Astrocyte (in vitro differentiated cells and primary cell): ENCODE data around the gene SLC12A5.
"Not testable (repeated sequence)": the region's sequence is repeated elsewhere in the genome, so short reads cannot be mapped to it uniquely, and the experiment has no call there.

ENCODE experiments used
- EZH2 ChIP-seq: IDR thresholded peaks from 2 replicates; pipeline ENCODE4 v1.6.1; 2012; ENCODE audit warnings: mild to moderate bottlenecking, low read length, inconsistent platforms; ENCODE audit not compliant: insufficient read depth
- TF ChIP-seq, protein P1 (sequence below): IDR thresholded peaks from 2 replicates; pipeline ENCODE4 v1.5.1; 2011; ENCODE audit warnings: low read depth, mild to moderate bottlenecking, inconsistent platforms, low read length, moderate library complexity; ENCODE audit not compliant: insufficient read depth

DNA sequence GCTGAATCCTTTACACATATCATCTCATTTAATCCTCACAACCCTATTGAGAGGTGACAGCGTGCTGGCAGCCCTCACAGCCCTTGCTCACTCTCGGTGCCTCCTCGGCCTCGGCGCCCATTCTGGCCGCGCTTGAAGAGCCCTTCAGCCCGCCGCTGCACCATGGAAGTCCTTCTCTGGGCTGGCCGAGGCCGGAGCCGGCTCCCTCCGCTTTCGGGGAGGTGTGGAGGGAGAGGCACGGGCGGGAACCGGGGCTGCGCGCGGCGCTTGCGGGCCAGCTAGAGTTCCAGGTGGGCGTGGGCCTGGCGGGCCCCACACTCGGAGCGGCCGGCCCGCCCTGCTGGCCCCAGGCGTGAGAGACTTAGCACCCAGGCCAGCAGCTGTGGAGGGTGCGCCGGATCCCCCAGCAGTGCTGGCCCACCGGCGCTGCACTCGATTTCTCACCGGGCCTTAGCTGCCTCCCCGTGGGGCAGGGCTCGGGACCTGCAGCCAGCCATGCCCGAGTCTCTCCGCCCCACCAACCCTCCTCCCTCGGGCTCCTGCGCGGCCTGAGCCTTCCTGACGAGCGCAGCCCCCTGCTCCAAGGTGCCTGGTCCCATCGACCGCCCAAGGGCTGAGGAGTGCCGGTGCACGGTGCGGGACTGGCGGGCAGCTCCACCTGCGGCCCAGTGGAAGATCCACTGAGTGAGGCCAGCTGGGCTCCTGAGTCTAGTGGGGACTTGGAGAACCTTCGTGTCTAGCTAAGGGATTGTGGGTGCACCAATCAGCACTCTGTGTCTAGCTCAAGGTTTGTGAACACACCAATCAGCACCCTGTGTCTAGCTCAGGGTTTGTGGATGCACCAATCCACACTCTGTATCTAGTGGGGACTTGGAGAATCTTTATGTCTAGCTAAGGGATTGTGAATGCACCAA is 62.9 kb downstream of the SLC12A5 start:
- TF ChIP-seq, protein P1, sequence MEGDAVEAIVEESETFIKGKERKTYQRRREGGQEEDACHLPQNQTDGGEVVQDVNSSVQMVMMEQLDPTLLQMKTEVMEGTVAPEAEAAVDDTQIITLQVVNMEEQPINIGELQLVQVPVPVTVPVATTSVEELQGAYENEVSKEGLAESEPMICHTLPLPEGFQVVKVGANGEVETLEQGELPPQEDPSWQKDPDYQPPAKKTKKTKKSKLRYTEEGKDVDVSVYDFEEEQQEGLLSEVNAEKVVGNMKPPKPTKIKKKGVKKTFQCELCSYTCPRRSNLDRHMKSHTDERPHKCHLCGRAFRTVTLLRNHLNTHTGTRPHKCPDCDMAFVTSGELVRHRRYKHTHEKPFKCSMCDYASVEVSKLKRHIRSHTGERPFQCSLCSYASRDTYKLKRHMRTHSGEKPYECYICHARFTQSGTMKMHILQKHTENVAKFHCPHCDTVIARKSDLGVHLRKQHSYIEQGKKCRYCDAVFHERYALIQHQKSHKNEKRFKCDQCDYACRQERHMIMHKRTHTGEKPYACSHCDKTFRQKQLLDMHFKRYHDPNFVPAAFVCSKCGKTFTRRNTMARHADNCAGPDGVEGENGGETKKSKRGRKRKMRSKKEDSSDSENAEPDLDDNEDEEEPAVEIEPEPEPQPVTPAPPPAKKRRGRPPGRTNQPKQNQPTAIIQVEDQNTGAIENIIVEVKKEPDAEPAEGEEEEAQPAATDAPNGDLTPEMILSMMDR = not testable (repeated sequence)
- TF ChIP-seq EZH2 = not testable (repeated sequence)
